Pulmonary artery endothelial cell (primary cell): ENCODE measurements around the gene ITGAX. TPM values are rescaled to one million over a fixed set of nuclear protein-coding genes. Genes with fewer than 3 reads are reported as not detected.
"Not testable (repeated sequence)": the region's sequence is repeated elsewhere in the genome, so short reads cannot be mapped to it uniquely, and the experiment has no call there.

Experiments
- DNase-seq: peaks from one replicate; pipeline ENCODE4 v3.0.0-alpha.2; 2011; ENCODE audit warnings: low read depth, low spot score
- total RNA-seq: library from RNA; depleted of rRNA; stranded (reverse); fragments of >200 nt; gene quantifications from 2 replicates; pipeline ENCODE4 v1.2.3, GENCODE V29; 2014

Gene ITGAX
- total RNA-seq, 1 donor from 2014 or later: 1.1 TPM

DNA sequence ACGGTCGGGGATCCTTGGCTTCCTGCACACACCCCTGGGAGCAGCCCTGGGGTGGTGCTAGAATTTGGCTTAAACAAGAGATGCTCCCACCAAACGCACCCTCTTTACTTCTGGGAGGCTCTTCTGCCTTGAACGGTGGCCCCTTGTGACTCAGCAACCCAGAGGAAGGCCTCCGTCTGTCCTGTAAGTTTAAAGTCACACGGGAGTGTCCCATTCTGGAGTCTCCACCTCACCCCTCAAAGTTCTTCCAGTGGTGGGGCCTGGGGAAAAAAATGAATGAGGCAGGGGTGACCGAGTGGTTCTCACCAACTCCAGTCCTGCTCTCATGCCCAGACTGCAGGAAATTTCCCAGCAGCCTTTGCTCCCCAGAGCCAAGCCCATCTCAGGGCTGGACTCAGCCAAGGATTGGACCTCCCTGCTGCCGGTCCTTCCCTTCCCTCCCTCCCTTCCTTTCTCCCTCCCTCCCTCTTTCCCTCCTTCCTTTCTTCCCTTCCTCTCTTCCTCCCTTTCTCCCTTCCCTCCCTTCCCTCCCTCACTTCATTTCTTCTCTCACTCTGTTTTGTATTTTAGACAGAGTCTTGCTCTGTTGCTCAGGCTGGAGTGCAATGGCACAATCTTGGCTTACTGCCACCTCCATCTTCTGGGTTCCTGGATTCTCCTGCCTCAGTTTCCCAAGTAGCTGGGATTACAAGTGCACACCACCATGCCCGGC, 49.5 kb downstream of the ITGAX start:
- DNase-seq: no peak

DNA sequence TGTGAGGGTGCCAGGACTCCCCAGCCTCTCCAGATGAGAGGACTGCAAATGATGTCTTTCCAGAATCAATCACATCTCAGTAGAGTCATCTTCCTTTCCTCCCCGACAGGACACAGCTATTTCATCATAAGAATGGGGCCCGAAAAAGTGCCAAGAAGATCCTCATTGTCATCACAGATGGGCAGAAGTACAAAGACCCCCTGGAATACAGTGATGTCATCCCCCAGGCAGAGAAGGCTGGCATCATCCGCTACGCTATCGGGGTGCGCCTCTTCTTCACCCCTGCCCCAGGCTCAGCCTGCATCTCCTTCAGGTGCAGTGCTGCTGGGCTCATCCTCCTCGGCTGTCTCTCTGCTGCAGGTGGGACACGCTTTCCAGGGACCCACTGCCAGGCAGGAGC, 52.4 kb downstream of the ITGAX start:
- DNase-seq: no peak

DNA sequence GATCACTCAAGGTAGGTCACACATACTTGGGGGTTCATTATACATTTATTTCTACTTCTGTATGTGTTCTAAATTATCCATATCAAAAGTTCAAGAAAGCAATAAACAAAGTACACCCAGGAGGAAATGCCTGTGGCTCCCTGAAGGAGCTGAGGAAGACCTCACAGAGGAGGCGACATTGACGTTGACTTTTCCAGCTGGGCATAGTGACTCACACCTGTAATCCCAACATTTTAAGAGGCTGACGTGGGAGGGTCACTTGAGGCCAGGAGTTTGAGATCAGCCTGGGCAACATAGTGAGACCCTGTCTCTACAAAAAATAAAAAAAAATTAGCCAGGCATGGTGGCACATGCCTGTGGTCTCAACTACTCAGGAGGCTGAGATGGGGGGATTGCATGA, 54.5 kb downstream of the ITGAX start:
- DNase-seq: no peak

DNA sequence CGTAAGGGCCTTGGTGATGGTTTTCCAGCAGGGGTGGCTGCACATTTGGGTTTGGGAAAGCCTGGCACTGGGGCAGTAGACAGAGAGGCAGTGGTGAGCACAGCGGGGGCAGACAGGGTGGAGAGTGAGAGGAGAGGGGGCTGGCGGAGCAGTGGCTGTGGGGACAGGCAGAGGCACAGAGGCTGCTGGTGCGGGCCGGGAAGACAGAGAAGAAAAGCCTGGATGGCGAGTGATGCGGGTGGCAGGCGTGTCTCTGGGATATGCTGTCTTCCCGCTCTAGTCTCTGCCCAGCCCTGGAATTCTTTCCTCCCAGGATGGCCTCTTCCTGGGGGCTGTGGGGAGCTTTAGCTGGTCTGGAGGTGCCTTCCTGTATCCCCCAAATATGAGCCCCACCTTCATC, 55.1 kb downstream of the ITGAX start:
- DNase-seq: no peak

DNA sequence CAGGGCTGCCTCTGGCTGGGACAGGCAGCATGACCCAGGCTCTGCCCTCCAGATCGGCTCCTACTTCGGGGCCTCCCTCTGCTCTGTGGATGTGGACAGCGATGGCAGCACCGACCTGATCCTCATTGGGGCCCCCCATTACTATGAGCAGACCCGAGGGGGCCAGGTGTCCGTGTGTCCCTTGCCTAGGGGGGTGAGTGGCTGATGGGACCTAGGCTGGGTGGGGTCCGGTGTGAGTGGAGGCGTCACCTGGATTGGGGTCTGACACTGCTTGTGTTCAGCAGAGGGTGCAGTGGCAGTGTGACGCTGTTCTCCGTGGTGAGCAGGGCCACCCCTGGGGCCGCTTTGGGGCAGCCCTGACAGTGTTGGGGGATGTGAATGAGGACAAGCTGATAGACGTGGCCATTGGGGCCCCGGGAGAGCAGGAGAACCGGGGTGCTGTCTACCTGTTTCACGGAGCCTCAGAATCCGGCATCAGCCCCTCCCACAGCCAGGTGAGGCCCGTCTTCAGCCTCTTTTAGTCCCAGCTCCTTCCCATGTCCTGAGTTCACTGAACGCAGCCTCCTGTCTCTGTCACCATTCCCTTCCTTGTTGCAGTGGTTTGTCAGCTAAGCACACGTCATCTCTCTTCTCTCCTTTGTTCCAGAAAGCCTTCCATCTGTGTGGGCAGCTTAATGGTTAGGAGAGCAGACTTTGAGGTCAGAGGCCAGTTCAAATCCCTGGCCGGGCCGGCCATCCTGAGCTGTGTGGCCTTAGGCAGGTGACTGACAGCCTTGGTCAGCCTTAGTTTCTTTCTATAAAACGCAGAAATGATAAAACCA, 56.3 kb downstream of the ITGAX start:
- no peak for DNase-seq

DNA sequence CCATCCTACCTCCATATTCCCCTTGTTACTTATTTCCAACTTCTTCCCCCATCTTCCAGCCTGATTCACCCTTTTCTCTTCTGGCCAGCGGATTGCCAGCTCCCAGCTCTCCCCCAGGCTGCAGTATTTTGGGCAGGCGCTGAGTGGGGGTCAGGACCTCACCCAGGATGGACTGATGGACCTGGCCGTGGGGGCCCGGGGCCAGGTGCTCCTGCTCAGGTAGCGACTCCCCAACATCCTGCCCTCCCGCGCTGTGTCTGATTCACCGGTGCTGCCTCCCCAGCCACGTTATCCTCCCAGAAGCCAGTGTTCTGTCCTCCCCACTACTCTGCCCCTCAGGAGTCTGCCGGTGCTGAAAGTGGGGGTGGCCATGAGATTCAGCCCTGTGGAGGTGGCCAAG, 57.8 kb downstream of the ITGAX start:
- DNase-seq: no peak

DNA sequence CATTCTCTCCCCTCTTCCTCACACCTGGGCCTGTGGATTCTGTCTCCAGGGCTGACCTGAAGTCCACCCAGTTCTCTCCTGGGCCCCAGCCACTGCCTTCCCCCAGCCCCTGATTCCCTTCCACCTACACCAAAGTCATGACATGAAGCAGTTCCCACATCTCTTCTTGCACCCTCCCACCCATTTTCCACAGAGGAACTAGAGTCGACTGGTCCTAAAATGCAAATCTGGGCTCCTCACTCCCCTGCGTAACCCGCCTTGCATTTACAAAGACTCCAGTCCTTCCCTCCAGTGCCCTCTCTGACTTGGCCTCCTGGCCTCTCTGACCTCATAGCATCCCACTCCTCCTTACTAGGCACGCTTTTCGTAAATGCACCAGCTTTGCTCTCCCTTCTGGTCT, 58.4 kb downstream of the ITGAX start:
- no peak for DNase-seq

DNA sequence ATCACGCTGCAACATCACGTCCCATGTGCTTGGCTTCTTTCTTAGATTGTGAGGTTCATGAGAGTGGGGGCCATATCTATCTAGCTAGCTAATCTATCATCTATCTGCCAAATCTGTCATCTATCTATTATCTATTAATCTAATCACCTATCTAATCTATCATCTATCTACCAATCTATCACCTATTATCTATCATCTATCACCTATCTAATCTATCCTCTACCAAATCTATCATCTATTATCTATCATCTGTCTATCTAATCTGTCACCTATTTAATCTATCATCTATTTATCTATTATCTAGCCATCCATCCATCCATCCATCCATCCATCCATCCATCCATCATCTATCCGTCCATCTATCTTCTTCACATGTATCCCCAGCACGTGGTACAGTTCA, 59.0 kb downstream of the ITGAX start:
- no peak for DNase-seq

DNA sequence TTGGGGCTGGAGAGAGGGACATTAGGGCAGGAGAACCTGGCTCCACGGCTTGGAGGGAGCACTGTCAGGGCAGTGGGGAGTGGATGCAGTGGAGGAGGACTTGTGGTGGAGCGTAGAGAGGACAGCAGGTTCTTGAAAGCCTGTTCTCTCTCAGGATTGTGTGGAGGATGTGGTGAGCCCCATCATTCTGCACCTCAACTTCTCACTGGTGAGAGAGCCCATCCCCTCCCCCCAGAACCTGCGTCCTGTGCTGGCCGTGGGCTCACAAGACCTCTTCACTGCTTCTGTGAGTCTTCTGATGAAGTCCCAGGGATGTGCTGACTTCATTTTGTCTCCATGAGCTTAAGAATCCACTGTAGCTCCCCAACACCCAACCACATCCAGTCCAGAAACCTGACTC, 59.7 kb downstream of the ITGAX start:
- no peak for DNase-seq

DNA sequence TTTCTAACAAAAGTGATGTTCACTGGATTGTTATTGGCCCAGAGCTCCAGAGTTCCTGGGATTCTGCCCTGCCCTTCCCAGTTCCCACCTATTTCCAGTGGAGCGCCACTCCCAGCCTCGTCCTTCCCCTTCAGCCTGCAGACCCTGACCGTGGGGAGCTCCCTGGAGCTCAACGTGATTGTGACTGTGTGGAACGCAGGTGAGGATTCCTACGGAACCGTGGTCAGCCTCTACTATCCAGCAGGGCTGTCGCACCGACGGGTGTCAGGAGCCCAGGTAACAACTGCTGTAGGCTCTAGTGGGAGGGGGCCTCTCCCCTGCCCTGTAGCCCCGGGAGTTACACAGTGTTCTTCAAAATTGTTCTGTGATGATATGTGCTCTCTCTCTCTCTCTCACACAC, 61.4 kb downstream of the ITGAX start:
- DNase-seq: no peak

DNA sequence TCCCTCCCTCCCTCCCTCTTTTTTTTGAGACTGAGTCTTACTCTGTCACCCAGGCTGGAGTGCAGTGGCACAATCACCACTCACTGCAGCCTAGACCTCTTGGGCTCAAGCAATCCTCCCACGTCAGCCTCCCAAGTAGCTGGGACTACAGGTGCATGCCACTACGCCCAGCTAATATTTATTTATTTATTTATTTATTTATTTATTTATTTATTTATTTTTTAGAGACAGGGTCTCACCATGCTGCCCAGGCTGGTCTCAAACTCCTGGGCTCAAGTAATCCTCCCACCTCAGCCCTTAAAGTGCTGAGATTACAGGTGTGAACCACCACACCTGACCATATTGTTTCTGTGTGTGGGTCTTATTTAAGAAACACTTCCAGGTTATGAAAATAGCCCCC, 62.1 kb downstream of the ITGAX start:
- DNase-seq: not testable (repeated sequence)

DNA sequence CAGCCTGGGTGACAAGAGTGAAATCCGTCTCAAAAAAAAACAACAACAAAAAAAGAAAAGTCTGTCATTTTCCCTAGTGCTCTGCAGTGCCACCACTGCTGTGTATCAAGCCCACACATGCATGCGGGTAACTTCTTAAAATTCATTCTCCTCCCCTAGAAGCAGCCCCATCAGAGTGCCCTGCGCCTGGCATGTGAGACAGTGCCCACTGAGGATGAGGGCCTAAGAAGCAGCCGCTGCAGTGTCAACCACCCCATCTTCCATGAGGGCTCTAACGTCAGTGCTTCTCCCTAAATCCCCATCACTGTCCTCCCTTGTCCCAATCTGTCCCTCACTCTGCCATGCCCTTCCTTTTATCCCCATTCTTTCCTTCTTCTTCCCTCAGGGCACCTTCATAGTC, 62.9 kb downstream of the ITGAX start:
- no peak for DNase-seq

DNA sequence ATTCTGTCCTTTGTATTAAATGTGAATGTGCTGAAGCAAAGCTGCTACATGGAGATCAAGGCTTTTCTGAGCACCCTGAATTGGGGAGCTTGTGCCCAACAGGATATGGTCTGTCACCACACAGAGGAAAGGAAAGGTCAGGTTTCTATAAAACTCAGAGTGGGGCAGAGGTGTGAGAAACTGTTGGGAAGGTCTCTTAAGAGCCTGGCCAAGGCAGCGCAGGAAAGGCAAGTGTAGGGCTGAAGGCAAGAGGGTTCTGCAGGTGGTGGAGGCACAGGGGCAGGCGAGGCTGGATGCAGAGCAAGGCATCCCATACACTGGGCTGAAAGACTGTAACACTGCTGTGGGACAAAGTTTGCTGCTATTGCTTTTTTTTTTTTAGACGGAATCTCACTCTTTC, 65.1 kb downstream of the ITGAX start:
- DNase-seq: no peak

DNA sequence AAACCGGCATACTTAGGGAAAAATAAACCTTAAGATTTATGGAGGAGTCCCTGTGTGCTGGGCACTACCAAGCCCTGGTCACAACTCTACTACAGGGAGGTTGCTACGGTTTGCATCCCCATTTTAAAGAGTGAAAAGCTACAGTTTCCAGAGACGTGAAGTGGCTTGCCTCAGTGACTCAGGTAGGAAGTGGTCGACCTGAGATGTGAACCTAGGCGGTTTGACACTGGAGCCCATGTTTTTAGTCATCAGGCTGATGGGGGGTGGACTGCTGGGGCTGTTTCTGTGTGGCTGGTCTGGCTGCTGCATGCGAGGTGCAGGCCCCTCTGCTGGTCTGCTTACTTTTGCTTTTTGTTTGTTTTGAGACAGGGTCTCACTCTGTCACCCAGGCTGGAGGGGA, 66.6 kb downstream of the ITGAX start:
- no peak for DNase-seq

DNA sequence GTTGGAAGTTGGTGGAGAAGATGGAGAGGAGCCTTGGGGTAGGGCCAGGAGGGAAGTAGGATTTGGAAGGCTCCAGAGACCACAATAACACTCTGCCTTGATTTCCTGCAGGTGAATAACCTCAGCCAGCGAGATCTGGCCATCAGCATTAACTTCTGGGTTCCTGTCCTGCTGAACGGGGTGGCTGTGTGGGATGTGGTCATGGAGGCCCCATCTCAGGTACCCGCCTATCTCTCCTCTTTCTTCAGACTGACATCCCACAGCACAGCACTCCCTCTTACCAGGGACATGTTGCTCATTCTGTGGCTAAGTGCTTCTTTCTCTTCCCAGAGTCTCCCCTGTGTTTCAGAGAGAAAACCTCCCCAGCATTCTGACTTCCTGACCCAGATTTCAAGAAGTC, 68.3 kb downstream of the ITGAX start:
- DNase-seq: no peak

DNA sequence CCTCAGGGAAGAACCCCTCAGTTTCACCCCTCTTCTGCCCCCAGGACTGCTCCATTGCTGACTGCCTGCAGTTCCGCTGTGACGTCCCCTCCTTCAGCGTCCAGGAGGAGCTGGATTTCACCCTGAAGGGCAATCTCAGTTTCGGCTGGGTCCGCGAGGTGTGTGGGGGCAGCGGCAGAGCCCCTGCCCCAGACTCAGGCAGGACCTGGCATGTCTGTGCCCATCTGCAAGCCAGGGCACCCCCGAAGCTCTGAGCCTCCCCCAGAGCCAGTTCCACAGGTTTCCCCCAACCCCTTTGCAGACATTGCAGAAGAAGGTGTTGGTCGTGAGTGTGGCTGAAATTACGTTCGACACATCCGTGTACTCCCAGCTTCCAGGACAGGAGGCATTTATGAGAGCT, 68.8 kb downstream of the ITGAX start:
- no peak for DNase-seq

DNA sequence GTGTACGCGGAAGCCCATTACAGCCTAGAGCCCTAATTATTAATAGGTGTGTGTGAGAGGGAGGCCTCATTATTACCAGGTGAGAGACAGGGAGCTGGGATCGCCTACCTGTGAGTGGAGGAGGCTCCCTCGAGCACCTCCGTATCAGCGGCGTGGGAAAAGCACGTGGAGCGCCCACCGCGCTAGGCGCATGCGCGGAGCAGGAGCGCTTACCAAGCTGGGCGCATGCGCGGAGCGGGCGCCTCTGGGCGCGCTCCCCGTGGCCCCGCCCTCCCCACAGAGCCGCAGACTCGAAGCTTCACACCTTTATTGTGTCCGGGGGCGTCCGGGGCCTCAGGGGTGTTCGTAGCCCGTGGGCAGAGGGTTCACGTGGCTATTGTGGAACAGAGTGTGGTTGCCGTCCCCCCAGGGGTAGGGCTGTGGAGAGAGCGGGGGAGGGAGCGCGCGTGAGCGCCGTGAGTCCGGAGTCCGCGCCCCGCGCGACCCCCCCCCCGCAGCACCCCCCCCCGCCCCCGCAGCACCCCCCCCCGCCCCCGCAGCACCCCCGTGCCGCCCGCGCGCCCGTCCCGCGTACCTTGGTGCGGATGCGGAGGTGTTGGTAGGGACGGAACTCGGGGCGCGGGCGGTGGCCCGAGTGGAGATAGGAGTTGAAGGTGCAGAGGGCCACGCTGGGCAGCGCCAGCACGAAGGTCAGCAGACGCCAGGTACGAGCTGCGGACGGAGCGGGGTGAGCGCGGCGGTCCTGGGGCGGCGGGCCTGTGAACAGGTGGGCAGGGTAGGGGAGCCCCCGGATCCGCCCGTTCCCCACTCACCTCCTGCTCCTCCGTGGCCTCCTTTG, 72.7 kb downstream of the ITGAX start:
- DNase-seq: no peak

DNA sequence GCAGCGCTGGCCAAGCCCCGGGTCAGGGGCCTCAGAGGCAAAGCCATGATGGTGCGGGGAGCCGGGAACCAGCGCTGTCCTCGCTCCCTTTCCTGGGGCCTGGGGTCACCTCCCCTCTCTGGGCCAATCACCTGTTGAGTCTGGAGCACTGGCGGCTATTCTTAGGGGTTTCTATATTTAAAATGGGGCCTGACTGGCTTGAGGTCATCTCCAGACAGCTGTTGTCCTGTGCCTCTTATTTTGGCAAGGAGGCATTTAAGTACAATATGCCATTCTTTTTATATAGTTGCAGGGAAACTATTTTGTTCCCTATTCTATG, 73.3 kb downstream of the ITGAX start, which contains the start of gene COX6A2:
TSS of gene COX6A2 (minus strand) at position 82 of the 319 bp plus-strand sequence. CDS start at position 47, 35 bp downstream.
- no peak for DNase-seq

DNA sequence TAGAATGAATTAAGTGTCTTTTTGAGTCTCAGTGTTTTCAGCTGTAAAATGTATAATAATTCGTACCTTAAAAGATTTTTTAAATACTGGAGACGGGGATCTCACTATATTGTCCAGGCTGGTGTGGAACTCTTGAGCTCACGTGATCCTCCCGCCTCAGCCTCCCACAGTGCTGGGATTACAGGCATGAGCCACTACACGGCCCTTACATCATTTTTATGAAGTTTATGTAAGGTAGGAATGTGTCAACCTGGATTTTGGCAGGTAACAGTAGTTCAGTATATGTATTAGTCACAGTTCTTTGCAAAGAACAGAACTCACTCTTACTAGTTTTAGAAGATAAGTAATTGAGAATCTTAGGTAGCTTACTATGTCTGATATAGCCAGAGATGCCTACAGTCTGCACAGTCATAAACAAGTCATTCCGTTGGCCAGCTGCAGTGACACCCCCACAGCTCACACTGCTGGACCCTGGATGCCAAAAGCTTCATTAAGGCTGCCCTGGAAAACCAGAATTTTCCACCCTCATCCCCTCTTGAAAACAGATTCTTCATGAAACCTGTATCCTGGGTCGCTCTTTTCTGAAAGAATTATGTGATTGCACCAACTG, 73.8 kb downstream of the ITGAX start:
- no peak for DNase-seq

DNA sequence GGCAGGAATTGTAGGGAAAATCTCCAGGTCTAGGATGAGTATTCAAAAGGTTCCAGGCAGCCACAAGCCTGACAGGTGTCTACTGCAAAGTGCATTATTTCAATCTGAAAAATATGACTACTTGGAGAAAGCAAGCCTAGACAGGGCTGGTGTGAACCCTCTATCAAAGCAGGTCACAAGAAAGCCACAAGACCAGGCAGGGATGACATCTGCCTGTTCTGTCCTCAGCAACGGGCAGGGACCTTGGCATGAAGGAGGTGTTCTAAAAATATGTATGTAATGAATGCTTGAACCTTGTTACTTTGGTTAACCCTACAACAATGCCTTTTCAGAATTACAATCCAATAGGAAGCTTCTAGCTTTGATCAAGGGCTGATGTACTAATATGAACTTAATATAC, 74.3 kb downstream of the ITGAX start:
- DNase-seq: no peak

DNA sequence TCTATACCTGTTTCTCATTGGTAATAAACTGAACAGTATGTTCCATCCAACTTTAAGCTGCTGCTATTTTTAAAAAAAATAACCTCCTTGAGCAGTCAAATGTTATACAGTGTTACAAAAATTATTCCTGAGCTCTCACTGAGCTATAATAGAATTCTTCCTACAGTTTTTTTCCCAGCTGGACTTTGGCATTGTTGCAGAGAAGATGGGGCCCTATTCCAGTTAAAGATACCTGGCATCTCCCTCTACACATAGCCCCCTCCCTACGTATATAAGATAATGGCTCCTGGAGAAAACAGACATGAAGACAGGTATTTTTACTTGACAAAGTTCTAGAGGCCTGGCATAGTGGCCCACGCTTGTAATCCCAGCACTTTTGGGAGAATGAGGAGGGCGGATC, 74.8 kb downstream of the ITGAX start:
- DNase-seq: no peak
